T-helper 2 cell treated with Interferon-gamma antibody and Interleukin-4, amounts not matched to agents 5 μg/mL and 100 μg/mL, for 36 hours (primary cell): ENCODE measurements around the gene CAMKMT.

Experiments used
- DNase-seq: peaks from one replicate; pipeline ENCODE4 v3.0.0; 2021; ENCODE audit warnings: low spot score
- H3K27ac Mint-ChIP-seq: one replicate; pipeline ENCODE4 v1.8.0; 2021; ENCODE audit warnings: mild to moderate bottlenecking, mixed read lengths
- H3K27me3 Mint-ChIP-seq: one replicate; pipeline ENCODE4 v1.8.0; 2021; ENCODE audit warnings: low read depth, mixed read lengths
- H3K36me3 Mint-ChIP-seq: one replicate; pipeline ENCODE4 v1.8.0; 2021; ENCODE audit warnings: low read depth, mixed read lengths
- H3K4me1 Mint-ChIP-seq: one replicate; pipeline ENCODE4 v1.8.0; 2021; ENCODE audit warnings: low read depth, mixed read lengths
- H3K4me3 Mint-ChIP-seq: one replicate; pipeline ENCODE4 v1.8.0; 2022; ENCODE audit warnings: mild to moderate bottlenecking, moderate library complexity, mixed read lengths
- H3K9me3 Mint-ChIP-seq: one replicate; pipeline ENCODE4 v1.8.0; 2021; ENCODE audit warnings: mixed read lengths

CAMKMT gene

DNA sequence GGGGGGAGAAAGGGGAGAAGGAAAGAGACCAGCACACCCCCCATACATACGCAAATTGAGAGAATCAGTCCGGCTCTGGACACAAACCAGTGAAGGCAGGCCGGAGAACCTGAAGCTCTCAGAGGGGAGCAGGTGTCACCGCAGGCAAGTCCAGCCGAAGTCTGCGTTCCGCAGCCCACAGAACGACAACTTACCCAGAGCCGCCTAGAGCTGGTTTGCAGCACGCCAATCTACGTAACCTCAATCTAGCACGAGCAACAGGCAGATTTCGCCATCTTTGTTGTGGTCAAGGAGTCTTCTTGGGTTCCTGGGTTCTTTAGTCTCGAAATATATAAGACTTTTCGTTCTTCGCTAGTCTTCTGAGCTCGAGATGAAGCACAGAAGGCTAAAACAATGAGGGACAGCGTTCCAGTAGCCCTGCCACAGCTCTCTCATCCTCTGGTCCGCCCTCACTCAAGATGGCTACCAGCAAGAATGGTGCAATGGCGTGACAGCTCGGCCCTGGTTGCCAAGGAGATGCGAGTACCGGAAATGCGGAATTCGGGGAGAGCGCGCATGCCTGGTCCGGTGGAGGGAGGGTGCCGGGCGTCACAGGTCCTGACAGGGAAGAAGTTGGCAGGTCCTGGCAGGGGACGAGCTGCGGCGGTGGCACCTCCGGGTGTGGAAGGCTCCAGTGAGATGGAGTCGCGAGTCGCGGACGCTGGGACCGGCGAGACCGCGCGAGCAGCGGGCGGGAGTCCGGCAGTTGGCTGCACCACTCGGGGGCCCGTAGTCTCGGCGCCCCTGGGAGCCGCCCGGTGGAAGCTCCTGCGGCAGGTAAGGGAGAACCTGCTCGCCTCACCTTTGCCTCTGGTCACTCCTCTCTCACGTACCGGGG lies at the start of gene CAMKMT, which contains the start of gene PREPL:
TSS of gene CAMKMT (plus strand) at position 618 of the 877 bp plus-strand sequence.
TSS of gene PREPL (minus strand) at position 165 of the 877 bp plus-strand sequence. CDS start 15,152 bp downstream, outside the sequence.
- Mint-ChIP-seq H3K4me1 (peaks cover 32% of the 10 kb centered on the region), H3K4me3 (peak within 1 kb of the TSS; percentile 98), H3K9me3 (no peaks in the 10 kb centered on the region), H3K27me3 (no peaks in the 10 kb centered on the region), H3K27ac (peak within 1 kb of the TSS; percentile 99), H3K36me3 (peaks cover 7% of the 10 kb centered on the region)
- peak; percentile 97 for DNase-seq

DNA sequence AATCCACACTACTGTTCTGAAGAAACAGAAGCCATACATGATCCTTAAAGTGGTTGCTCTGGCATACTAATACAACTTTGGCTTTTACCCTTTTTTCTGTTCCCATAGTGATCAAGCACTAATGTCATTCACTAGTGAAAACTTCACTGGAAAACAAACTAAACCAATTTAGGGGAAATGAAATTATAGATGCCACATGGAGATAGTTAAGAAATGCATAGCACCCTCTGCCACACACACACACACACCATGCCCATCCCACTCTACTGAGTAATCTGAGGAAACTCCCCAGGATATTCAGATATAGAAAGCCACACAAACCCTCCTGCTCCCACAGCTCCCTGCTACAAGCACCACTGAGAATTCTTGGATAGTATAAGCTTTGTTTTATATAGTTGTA lies 47.4 kb upstream of the CAMKMT start:
- no peaks in the 10 kb centered on the region for H3K4me1 Mint-ChIP-seq
- no peaks in the 10 kb centered on the region for H3K27me3 Mint-ChIP-seq
- H3K27ac Mint-ChIP-seq: no peak overlapping the region
- H3K36me3 Mint-ChIP-seq: peaks cover 55% of the 10 kb centered on the region
- peaks cover 25% of the 10 kb centered on the region for H3K9me3 Mint-ChIP-seq
- no peak for DNase-seq
- no peak overlapping the region for H3K4me3 Mint-ChIP-seq

DNA sequence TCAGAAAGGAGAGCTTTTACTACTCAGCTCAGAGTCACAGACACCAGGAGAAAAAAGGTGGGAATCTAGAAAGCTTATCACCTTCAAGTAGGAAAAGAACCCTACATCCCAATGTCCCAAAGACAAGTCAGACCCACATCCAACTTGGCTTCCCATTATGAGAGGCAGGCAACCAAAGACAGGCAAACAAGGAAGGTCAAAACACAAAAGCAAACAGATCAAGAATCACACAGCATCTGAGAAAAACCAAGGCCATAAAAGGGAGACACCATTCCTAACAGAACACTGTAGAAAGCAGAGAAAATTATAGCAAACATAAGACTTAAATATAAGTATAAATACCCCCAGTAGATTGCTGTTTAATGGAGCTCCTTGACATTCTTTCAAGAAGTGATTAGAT lies 45.8 kb upstream of the CAMKMT start:
- Mint-ChIP-seq H3K27ac (no peak overlapping the region), H3K36me3 (peaks cover 55% of the 10 kb centered on the region), H3K27me3 (no peaks in the 10 kb centered on the region), H3K4me1 (no peaks in the 10 kb centered on the region), H3K4me3 (no peak overlapping the region), H3K9me3 (peaks cover 14% of the 10 kb centered on the region)
- no peak for DNase-seq

DNA sequence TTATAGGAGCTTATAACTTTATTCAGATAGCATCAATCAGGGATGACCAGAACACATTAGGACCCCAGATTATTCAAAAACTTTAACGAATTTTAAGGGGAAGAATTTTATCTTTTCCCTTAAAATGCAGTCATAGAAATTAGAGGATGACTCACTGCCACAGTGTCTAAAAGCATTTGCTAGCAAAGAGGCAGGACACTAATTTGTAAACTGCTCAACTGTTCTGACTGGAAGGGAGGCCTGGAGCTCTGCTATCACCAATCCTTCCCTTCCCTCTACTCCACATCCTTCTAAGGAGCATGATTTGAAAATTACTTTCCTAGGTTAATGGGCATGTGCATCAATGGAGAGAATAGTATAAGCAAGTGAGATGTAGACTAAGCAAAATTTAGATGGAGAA lies 40.9 kb upstream of the CAMKMT start:
- H3K4me1 Mint-ChIP-seq: no peaks in the 10 kb centered on the region
- no peaks in the 10 kb centered on the region for H3K9me3 Mint-ChIP-seq
- H3K27me3 Mint-ChIP-seq: no peaks in the 10 kb centered on the region
- no peak overlapping the region for H3K4me3 Mint-ChIP-seq
- peaks cover 51% of the 10 kb centered on the region for H3K36me3 Mint-ChIP-seq
- H3K27ac Mint-ChIP-seq: no peak overlapping the region
- no peak for DNase-seq

DNA sequence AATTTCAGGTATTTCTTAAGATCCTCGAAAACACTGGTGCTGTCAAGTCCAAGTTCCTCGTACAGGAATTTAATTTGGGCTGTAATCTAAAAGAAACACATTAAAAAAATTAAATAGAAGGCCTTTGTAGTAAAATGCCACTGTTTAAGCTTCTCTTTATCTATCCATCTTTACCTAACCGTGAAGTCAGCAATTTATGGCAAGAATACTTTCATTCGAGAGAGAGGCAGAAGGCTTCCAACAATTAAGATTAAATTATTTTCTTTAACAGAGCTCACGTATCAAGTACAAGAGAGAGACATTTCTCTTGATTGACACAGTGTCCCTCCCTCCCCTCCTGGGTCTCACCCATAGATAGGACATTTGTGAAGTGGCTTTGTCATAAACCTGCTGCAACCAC lies 40.4 kb upstream of the CAMKMT start:
- H3K27me3 Mint-ChIP-seq: no peaks in the 10 kb centered on the region
- H3K4me3 Mint-ChIP-seq: no peak overlapping the region
- no peak for DNase-seq
- H3K9me3 Mint-ChIP-seq: no peaks in the 10 kb centered on the region
- H3K27ac Mint-ChIP-seq: no peak overlapping the region
- no peaks in the 10 kb centered on the region for H3K4me1 Mint-ChIP-seq
- H3K36me3 Mint-ChIP-seq: peaks cover 47% of the 10 kb centered on the region

DNA sequence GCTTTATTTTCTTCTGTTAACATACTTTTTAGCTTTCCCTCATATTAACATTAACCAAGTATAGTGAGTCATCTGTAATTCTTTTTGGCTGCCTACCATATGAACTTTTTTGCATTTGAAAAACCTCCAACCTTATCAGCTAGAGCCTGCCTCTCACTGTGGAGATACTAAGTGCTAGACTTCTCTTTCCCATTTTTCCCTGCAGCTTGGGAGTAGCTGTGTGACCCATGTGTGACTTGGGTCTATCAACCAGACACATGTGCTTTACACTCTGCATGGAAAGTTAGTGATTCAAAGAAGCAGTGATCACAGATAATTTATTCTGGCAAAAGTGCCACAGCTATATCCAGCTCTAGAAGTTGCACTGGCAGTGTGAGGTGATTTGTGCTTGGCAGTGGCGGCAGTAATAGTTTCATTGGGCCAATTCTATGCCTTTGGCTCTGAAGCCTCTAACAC lies 36.7 kb upstream of the CAMKMT start:
- peaks cover 2% of the 10 kb centered on the region for H3K4me1 Mint-ChIP-seq
- no peaks in the 10 kb centered on the region for H3K9me3 Mint-ChIP-seq
- H3K4me3 Mint-ChIP-seq: no peak overlapping the region
- peaks cover 38% of the 10 kb centered on the region for H3K36me3 Mint-ChIP-seq
- H3K27me3 Mint-ChIP-seq: no peaks in the 10 kb centered on the region
- no peak overlapping the region for H3K27ac Mint-ChIP-seq
- no peak for DNase-seq

DNA sequence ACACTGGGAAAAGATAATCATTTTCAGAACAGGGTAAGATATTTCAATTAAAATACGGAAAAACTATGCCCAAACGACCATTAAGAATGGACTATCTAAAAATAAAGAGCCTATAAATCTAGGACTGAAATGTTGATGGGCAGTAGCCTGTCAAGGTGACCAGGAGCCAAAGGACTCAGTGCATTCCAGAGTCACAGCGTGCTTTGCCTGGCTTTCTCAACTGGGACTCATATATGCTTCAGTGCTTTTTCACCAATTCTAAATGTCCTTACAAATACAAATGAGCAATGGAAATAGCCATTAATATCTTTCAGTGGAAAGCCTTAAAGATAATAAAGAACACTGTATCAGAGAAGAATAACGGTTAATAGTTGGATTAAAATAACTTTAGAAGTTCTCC lies 35.9 kb upstream of the CAMKMT start:
- Mint-ChIP-seq H3K9me3 (no peaks in the 10 kb centered on the region), H3K27me3 (no peaks in the 10 kb centered on the region), H3K4me3 (no peak overlapping the region), H3K36me3 (peaks cover 41% of the 10 kb centered on the region), H3K4me1 (peaks cover 2% of the 10 kb centered on the region), H3K27ac (no peak overlapping the region)
- no peak for DNase-seq

DNA sequence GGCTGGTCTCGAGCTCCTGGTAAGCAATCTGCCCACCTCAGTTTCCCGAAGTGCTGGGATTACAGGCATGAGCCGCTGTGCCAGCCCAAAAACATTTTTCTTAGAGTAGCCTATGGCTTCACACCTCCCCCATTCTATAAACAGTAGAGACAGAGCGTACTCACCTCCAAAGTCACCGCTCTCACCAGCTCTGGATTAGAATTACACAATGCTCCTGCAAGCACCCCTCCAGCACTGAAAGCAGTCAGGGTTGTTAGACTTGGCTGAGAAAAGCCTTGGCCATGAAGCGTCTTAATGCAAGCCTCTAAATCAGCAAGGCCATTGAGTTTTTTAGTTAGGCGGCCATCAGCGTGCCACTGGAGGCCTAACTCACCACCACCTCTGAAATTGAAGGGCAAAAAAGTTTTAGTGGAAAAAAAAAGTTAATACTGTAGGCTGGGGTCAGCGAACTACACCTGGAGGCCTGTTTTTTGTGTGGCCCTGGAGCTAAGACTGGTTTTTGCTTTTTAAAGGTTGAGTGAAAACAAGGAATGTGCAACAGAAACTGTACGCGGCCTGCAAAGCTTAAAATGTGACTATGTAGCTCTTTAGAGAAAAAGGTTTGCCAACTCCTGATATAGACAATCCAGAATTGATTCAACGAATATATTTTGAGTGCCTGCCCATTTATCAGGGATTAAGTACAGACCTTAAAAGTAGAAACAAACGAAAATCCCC lies 35.0 kb upstream of the CAMKMT start:
- no peaks in the 10 kb centered on the region for H3K27me3 Mint-ChIP-seq
- H3K4me3 Mint-ChIP-seq: no peak overlapping the region
- H3K36me3 Mint-ChIP-seq: peaks cover 42% of the 10 kb centered on the region
- H3K4me1 Mint-ChIP-seq: peaks cover 2% of the 10 kb centered on the region
- H3K27ac Mint-ChIP-seq: no peak overlapping the region
- DNase-seq: no peak
- H3K9me3 Mint-ChIP-seq: no peaks in the 10 kb centered on the region

DNA sequence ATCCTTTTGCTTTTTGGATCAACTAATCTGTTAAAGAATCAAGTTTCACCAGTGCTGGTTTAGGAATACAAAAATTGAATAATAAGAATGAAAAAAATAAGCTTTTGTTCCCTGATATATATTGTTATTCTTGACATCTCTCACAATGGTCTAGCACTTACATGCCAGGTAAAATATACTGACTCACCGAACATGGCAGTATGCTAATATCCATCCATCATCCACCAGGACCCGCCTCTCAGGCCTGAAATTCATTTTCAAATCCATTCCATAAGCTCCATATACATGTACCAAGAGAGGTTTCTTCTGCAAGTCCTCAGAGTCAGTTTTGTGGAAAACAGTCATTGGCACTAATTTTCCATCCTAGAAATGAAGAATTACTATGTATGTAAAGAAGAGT lies 33.0 kb upstream of the CAMKMT start:
- Mint-ChIP-seq H3K27ac (no peak overlapping the region), H3K4me3 (no peak overlapping the region), H3K4me1 (peaks cover 2% of the 10 kb centered on the region), H3K36me3 (peaks cover 29% of the 10 kb centered on the region), H3K9me3 (no peaks in the 10 kb centered on the region), H3K27me3 (no peaks in the 10 kb centered on the region)
- no peak for DNase-seq

DNA sequence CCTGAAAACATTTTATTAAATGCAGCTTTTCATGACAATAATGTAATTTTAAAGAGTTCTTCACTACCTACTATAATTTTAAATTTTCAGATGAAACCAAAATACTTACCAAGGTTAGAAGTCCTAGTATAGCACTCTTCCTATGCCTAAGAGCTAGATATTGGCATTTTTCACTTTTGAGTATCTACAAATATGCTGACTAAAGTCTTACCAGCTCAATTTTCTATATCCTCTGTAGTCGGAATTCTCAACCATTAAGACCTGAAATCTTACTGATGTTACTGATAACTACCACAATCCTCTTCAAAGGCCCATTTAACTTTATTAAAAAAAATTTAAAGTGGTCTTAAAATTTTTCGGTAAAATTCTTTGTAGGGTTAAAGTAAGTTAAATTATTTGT lies 32.4 kb upstream of the CAMKMT start:
- Mint-ChIP-seq H3K27ac (no peak overlapping the region), H3K4me1 (peaks cover 2% of the 10 kb centered on the region), H3K27me3 (no peaks in the 10 kb centered on the region), H3K36me3 (peaks cover 25% of the 10 kb centered on the region), H3K9me3 (no peaks in the 10 kb centered on the region), H3K4me3 (no peak overlapping the region)
- no peak for DNase-seq

DNA sequence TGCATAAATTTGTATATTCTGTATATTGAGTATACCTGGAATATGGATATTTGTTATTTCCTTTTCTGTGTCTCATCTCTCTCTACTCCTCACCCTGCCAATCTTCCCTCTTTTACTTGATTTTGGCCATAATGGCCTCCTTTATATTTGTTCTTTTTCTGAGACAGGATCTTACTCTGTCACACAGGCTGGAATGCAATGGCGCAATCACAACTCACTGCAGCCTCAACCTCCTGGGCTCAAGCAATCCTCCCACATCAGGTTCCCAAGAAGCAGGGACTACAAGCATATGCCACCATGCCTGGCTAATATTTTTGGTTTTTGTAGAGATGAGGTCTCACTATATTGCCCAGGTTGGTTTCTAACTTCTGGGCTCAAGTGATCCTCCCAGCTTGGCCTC lies 30.9 kb upstream of the CAMKMT start:
- peaks cover 28% of the 10 kb centered on the region for H3K36me3 Mint-ChIP-seq
- no peaks in the 10 kb centered on the region for H3K27me3 Mint-ChIP-seq
- H3K4me1 Mint-ChIP-seq: peaks cover 6% of the 10 kb centered on the region
- H3K9me3 Mint-ChIP-seq: peaks cover 3% of the 10 kb centered on the region
- H3K4me3 Mint-ChIP-seq: no peak overlapping the region
- H3K27ac Mint-ChIP-seq: no peak overlapping the region
- no peak for DNase-seq

DNA sequence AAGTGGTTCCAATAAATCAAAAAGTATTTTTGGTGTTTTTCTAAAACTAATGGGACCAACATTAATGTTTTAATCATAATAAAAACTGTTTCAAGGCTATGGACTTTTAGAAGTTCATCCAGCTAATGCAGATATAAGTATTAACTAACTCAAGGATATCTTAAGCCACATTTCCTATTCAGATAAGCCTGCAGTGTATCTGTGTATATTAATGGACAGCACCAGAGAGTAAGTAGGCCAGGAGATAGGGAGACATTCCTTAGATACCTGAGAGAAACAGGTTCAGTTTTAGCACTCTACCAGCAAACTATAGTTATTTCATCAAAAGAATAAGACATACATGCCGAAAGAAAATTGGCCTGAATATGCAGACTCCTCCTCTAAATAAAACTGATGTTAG lies 27.8 kb upstream of the CAMKMT start:
- peaks cover 15% of the 10 kb centered on the region for H3K9me3 Mint-ChIP-seq
- DNase-seq: no peak
- H3K27me3 Mint-ChIP-seq: no peaks in the 10 kb centered on the region
- H3K27ac Mint-ChIP-seq: no peak overlapping the region
- H3K4me1 Mint-ChIP-seq: peaks cover 11% of the 10 kb centered on the region
- H3K36me3 Mint-ChIP-seq: peaks cover 46% of the 10 kb centered on the region
- H3K4me3 Mint-ChIP-seq: no peak overlapping the region

DNA sequence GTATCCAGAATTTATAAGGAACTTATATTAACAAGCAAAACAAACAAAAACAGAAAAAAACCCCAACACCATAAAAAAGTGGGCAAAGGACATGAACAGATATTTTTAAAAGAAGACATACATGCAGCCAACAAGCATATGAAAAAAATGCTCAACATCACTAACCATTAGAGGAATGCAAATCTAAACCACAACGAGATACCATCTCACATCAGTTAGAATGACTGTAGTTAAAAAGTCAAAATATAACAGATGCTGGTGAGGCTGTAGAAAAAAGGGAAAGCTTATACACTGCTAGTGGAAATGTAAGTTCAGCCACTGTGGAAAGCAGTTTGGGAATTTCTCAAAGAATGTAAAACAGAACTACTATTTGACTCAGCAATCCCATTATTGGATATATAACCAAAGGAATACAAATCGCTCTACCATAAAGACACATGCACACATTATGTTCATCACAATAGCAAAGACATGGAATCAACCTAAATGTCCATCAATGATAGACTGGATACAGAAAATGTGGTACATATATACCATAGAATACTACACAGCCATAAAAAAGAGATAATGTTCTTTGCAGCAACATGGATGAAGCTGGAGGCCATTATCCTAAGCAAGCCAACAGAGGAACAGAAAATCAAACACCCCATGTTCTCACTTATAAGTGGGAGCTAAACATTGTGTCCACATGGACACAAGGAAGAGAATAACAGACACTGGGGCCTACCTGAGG lies 25.8 kb upstream of the CAMKMT start:
- Mint-ChIP-seq H3K9me3 (peaks cover 15% of the 10 kb centered on the region), H3K27ac (no peak overlapping the region), H3K36me3 (peaks cover 47% of the 10 kb centered on the region), H3K4me1 (peaks cover 8% of the 10 kb centered on the region), H3K27me3 (no peaks in the 10 kb centered on the region), H3K4me3 (no peak overlapping the region)
- DNase-seq: no peak

DNA sequence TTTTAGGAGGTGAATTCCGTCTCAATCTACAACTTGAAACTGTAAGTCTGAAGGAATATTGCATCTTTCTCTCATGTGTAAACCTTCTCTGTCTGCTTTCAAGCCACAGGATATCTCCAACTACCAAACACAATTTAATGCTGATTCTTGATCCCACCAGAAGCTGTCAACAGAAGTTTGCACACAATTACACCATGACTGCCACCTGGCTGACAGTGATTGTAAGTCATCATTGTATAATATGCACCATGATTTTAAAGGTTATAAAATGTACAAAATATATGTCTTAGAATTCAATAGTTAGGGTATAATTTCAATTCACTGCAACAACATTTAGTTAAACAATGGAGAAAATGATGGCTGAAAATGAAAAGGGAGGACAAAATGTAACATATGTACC lies 18.9 kb upstream of the CAMKMT start:
- Mint-ChIP-seq H3K27me3 (no peaks in the 10 kb centered on the region), H3K27ac (no peak overlapping the region), H3K4me3 (no peak overlapping the region), H3K4me1 (peaks cover 2% of the 10 kb centered on the region), H3K36me3 (peaks cover 22% of the 10 kb centered on the region), H3K9me3 (no peaks in the 10 kb centered on the region)
- no peak for DNase-seq
